ENCODE measurements around the gene RABAC1. TPM values are rescaled to one million over a fixed set of nuclear protein-coding genes. Genes with fewer than 3 reads are reported as not detected.

The RABAC1 gene
- total and polyA plus RNA-seq, 9 of the 15 experiments (the other 6 are each of a cell fraction or from before 2014, with no cell fraction given), result 2.4 to 28.1 (median 9.3) TPM

DNA sequence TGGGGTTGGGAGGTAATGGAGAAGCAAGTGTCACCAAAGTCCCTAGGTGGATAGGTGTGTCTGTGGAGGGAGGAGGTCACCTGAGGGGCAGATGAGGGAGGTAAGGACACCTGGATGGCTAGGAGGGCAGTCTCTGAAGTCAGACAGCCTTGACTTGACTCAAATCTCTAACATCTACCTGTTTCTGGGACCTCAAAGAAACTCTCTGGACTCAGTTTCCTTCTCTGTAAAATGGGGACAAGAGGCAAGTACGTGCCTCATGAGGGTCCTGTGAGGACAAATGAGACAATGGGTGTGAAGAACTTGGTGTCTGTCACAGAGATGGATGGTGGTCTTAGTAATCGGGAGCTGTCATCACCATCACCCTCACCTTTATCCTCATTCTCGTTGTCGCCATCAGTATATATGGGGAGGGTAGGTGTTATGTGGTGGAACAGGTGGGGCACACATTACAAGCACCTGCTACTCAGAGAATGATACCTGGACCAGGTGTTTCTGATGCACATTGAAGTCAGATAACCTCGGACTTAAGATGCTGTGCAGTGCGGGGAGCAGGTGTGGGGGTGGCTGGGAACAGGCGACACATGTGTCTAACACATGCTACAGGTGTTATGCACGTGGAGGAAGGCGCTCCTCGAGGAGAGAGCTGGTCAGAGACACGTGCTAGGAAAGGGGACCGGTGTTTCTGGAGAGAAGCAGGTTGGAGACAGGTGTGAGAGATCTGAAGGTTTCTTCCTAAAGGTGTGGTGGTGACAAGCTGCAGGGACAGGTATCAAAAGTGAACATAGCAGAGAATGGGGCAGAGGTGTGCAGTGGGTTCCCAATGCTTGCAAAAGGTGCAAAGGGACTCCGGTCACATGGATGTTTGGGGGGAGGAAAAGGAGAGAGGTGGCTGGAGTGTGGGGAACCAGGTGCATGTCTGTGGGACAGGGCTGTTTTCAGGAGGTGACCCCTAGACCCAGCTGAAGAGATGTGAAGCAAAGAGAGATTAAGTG lies 34.7 kb downstream of the RABAC1 start:
- DNase-seq (ENCODE audit: extremely low read depth in 1 of 4, low spot score in 3 of 4), result no peak
- ChIA-PET CTCF (ENCODE audit: low intra/inter-chr PET ratio) (no interaction called here), POLR2A (interaction anchor here (0.6 to 1.0 kb wide), 2 partner anchors 8 to 17 kb away, joined by 3 to 4 read pairs; no protein-coding TSS in a partner anchor)
- peaks cover 13 to 44% of the 10 kb centered on the region in 2 experiments for H3K4me1 ChIP-seq (replicated peaks in 1 of 2; ENCODE audit: control insufficient read depth in 2 of 2, insufficient read depth in 2 of 2, low read length in 2 of 2)
- H3K4me2 ChIP-seq (ENCODE audit: insufficient read depth, low read length), result no peak overlapping the region
- no peak overlapping the region for H3K27ac ChIP-seq (ENCODE audit: extremely low read depth, low read depth, low read length)
- H3K4me3 ChIP-seq, result no peak overlapping the region
- H3K9ac ChIP-seq (ENCODE audit: insufficient read depth in 1 of 2, low read depth in 2 of 2, low read length in 2 of 2), result no peak overlapping the region
- H3K9me1 ChIP-seq (ENCODE audit: control insufficient read depth, insufficient read depth, low read length), result no peaks in the 10 kb centered on the region
- H4K20me1 ChIP-seq (replicated peaks; ENCODE audit: control insufficient read depth, insufficient read depth, low read length), result no peaks in the 10 kb centered on the region
- in situ Hi-C loops (cut with MboI), result no loop called here
- no peak for ATAC-seq
- H2AFZ ChIP-seq (ENCODE audit: low read depth, low read length), result no peak overlapping the region
- no peak for FAIRE-seq
- 17% methylated on average over 13 of the region's 13 CpGs for WGBS (ENCODE audit: insufficient coverage, low coverage, missing lambda C conversion rate)
- H3K79me2 ChIP-seq (ENCODE audit: control insufficient read depth, insufficient read depth, low read length), result peaks cover 5% of the 10 kb centered on the region; the same call in 1 of the 3 replicates
- H3K27me3 ChIP-seq (ENCODE audit: control insufficient read depth in 2 of 2, insufficient read depth in 2 of 2, low read length in 2 of 2), result peaks cover 0 to 4% of the 10 kb centered on the region in 2 experiments; a peak in 3 of 5 replicates
- H3K36me3 ChIP-seq (ENCODE audit: control insufficient read depth, insufficient read depth, low read length), result no peaks in the 10 kb centered on the region
- intact Hi-C loops (cut with micrococcal nuclease), result no loop called here
- BruUV-seq (replicated peaks), result no TSS peak
- H3K9me3 ChIP-seq (replicated peaks; ENCODE audit: control insufficient read depth, insufficient read depth, low read depth, low read length), result no peaks in the 10 kb centered on the region; the same call in 1 of the 2 replicates
- TF ChIP-seq, protein P1, sequence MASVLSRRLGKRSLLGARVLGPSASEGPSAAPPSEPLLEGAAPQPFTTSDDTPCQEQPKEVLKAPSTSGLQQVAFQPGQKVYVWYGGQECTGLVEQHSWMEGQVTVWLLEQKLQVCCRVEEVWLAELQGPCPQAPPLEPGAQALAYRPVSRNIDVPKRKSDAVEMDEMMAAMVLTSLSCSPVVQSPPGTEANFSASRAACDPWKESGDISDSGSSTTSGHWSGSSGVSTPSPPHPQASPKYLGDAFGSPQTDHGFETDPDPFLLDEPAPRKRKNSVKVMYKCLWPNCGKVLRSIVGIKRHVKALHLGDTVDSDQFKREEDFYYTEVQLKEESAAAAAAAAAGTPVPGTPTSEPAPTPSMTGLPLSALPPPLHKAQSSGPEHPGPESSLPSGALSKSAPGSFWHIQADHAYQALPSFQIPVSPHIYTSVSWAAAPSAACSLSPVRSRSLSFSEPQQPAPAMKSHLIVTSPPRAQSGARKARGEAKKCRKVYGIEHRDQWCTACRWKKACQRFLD (CRISPR knock-in tag; IDR thresholded peaks at IDR 0.05), result no peak
- TF ChIP-seq, protein P2, sequence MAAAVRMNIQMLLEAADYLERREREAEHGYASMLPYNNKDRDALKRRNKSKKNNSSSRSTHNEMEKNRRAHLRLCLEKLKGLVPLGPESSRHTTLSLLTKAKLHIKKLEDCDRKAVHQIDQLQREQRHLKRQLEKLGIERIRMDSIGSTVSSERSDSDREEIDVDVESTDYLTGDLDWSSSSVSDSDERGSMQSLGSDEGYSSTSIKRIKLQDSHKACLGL (CRISPR knock-in tag; IDR thresholded peaks at IDR 0.05; ENCODE audit: borderline replicate concordance, poor library complexity, severe bottlenecking), result no peak
- TF ChIP-seq, protein P3, sequence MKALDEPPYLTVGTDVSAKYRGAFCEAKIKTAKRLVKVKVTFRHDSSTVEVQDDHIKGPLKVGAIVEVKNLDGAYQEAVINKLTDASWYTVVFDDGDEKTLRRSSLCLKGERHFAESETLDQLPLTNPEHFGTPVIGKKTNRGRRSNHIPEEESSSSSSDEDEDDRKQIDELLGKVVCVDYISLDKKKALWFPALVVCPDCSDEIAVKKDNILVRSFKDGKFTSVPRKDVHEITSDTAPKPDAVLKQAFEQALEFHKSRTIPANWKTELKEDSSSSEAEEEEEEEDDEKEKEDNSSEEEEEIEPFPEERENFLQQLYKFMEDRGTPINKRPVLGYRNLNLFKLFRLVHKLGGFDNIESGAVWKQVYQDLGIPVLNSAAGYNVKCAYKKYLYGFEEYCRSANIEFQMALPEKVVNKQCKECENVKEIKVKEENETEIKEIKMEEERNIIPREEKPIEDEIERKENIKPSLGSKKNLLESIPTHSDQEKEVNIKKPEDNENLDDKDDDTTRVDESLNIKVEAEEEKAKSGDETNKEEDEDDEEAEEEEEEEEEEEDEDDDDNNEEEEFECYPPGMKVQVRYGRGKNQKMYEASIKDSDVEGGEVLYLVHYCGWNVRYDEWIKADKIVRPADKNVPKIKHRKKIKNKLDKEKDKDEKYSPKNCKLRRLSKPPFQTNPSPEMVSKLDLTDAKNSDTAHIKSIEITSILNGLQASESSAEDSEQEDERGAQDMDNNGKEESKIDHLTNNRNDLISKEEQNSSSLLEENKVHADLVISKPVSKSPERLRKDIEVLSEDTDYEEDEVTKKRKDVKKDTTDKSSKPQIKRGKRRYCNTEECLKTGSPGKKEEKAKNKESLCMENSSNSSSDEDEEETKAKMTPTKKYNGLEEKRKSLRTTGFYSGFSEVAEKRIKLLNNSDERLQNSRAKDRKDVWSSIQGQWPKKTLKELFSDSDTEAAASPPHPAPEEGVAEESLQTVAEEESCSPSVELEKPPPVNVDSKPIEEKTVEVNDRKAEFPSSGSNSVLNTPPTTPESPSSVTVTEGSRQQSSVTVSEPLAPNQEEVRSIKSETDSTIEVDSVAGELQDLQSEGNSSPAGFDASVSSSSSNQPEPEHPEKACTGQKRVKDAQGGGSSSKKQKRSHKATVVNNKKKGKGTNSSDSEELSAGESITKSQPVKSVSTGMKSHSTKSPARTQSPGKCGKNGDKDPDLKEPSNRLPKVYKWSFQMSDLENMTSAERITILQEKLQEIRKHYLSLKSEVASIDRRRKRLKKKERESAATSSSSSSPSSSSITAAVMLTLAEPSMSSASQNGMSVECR (CRISPR knock-in tag; IDR thresholded peaks at IDR 0.05), result 0 out of 2 replicates have a peak, but pooled peaks have one; percentile 42
- TF ChIP-seq ETV6 (IDR thresholded peaks at IDR 0.05; ENCODE audit: borderline replicate concordance in 1 of 2, low read depth in 2 of 2, low read length in 1 of 2) (no peak), ETV6 (CRISPR knock-in tag; IDR thresholded peaks at IDR 0.05; ENCODE audit: borderline replicate concordance) (peak; percentile 58; the same call in 1 of the 2 replicates), E2F3 (CRISPR knock-in tag; IDR thresholded peaks at IDR 0.05) (no peak), ZNF232 (CRISPR knock-in tag; IDR thresholded peaks at IDR 0.05) (peak; percentile 76; the same call in 1 of the 2 replicates), CCAR2 (IDR thresholded peaks at IDR 0.05; ENCODE audit: low read depth, low read length) (no peak), NR2C2 (CRISPR knock-in tag; IDR thresholded peaks at IDR 0.05) (no peak), NR2C2 (tag; IDR thresholded peaks at IDR 0.05) (no peak), CREB1 (IDR thresholded peaks at IDR 0.05) (no peak), CREB1 (CRISPR knock-in tag; IDR thresholded peaks at IDR 0.05) (0 out of 2 replicates have a peak, but pooled peaks have one; percentile 40), SMARCA4 (IDR thresholded peaks at IDR 0.05) (no peak), MAFK (IDR thresholded peaks at IDR 0.05; ENCODE audit: low read length) (no peak), HNRNPL (IDR thresholded peaks at IDR 0.05; ENCODE audit: low read depth, low read length) (no peak)
